ENCODE data around the gene LOXL3.
"Not testable (repeated sequence)": the region's sequence is repeated elsewhere in the genome, so short reads cannot be mapped to it uniquely, and the experiment has no call there.

LOXL3 gene

DNA sequence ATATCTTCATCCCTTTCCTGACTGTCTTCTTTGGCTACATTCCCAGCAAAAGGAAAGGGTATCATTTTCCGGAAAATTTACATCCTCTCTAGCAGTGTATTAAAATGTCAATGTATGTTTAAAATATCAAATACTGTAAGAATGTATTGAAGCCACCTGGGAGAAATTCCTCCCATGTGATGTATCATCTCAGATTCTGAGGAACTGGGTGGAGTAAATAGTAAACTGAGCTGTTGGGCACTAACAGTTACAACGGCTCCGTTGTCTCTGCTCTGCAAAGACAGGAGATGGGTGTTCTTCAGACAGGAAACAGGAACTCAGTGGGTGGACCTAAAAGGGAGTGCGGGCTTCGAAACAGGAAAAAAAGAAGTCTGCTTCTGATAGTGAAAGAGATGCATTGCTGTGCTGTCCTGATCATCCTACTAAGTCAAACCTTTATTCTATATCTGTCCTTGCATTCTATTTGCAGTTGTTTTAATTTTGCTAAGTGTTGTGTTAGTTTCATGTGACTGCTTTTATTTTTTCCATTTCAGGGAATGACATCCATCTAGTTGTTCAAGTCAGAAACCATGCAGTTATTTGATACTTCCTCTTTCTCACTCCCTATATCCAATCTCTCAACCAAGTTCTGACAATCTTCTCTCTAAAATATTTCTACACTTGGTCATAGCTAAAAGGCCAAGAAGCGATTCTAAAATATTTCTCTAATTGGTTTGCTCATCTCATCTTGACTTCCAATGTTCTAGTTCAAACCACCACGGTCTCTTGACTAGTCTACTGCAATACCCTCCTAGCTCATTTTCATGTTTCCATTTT, 20.2 kb upstream of the LOXL3 start:
- DNase-seq (ENCODE audit: low read depth), result no peak

DNA sequence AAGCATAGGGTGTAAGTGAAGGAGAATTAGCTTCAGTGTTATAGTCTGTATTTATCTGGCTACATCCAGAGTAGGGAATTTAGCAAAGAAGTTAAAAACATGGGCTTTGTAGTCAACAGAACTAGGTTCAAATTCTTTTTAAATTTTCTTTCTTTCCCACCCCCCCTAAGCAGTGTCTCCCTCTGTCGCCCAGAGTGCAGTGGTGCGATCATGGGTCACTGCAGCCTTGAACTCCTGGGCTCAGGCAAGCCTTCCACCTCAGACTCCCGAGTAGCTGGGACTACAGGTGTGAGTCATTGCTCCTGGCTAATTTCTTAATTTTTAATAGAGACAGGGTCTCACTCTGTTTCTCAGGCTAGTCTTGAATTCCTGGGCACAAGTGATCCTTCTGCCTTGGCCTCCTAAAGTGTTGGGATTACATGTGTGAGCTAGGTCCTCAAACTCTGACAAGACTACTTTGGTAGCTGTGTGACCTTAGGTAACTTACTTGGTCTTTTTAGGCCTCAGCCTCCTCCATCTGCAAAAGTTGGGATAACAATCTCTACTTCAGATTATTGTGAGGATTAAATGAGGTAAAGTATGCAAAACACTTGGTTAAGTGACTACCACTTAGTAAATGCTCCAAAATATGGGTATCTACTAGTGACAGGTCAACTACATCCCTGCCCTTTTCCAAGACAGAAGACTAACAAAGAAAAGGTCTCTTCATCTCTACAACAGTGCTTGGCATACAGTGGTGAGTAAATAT, 18.6 kb upstream of the LOXL3 start:
- DNase-seq (ENCODE audit: low read depth), result no peak

DNA sequence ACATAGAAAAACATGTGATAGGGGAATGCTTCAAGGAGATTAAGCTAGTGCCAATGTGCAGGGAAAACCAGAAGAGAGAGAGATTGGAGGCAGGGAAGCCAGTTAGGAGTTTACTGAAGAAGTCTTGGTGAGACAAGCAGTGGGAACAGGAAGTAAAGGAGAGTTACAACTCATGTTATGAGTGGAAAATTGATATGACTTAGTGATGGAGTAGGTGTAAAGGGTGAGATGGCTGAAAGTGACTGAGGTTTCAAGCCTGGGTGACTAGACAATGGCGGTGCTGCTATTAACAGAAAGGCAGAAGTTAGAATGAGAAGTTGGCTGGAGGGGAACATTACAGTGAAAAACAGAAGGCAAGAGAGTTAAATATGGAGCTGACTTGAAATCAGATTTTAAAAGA, 17.3 kb upstream of the LOXL3 start:
- no peak for DNase-seq (ENCODE audit: low read depth)

DNA sequence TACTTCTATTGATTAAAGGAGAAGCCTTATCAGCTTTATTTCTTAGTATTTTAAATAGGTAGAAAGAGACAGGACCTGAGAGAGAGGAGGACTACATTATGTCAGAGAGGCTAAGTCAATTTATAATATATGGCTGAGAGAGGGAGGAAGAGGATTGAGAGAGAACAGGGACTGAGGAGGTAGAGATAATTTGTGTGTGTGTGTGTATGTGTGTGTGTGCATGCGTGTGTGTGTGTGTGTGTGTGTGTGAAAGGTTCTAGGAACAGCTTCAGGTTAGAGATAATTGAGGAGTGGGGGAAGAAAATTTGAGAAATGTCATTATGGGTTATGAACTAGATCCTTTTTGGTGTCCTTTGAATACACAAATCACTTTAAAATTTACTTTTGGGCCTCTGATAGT, 15.9 kb upstream of the LOXL3 start:
- DNase-seq (ENCODE audit: low read depth), result no peak

DNA sequence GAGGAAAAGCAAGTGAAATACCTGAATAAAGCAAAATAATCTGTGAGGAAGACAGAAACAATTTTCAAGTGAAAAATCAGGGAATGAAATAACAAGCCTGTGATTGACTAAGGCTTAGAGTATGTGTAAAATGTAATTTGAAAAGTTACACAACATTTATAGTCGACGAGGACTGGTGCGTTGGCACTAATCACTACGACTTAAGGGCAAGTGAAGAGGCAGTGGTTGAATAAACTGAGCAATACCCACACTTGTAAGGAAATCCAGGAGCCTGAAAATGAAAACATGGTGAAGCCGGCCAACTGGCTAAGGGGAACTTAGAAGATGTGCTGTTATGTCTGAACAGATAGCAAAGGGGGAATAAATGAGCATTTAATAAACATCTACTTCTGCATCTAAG, 14.1 kb upstream of the LOXL3 start:
- DNase-seq (ENCODE audit: low read depth), result no peak

DNA sequence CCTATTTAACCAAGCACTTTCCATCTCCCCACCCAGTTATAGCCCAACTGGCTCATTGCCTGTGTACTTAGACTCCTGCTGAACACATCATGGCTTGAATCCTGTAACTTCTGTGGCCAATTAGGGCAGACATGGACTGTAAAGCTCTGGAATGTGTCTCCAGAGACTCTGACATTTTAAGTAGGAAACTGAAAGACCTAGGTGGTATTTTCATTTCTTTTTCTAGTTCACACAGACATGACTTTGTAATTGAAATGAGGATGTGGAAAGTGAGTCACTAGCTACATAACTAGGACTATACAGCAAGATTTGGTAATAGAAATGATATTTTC, 13.0 kb upstream of the LOXL3 start:
- no peak for DNase-seq (ENCODE audit: low read depth)

DNA sequence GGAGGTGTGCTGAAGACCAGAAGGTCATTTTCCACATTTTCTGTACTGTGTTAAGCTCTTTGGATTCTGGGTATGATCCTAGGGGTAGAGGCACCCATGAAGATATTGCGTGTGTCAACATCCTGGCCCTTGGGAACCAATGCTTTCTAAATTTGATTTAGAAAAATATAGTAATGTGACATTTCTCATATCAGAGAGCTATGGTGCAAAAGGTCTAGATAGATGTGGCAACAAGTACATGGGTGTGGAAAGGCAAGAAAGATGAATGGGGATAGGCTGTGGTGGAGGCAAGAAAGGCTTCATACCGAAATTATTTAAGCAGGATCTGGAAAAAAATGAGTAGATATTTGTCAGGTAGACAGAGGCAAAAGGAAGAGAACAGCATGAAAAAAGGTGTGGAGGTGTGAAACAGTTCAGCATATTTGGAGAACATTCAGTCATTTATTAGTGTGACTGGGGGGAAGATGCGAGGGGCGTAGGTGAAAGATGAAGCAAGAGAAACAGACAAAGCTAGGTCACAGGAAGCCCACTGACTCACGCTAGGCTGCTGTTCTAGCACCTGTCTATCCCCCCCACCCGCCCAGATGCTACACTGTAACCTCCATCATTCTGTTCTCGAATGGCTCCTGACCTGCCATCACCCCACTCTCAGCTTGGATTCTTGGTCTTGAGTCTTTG, 12.5 kb upstream of the LOXL3 start:
- no peak for DNase-seq (ENCODE audit: low read depth)

DNA sequence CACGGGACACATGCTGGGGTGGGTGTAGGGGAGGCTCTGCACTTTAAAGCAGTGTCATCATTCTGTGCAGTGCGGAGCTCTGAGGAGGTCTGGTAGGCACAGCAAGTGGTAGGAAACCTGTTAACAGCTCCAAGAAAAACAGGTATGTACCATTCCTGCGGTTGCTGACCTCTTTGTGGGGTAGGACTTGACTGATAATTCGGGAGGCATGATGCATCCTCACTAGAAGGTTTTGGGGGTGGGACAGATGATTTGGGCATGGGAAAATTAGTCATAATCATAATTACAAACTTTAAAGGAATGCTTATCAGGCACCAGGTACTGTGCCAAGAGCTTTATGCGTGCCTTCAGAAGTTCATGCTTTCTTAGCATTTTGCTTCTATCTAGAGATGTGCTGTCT, 10.5 kb upstream of the LOXL3 start:
- no peak for DNase-seq (ENCODE audit: low read depth)

DNA sequence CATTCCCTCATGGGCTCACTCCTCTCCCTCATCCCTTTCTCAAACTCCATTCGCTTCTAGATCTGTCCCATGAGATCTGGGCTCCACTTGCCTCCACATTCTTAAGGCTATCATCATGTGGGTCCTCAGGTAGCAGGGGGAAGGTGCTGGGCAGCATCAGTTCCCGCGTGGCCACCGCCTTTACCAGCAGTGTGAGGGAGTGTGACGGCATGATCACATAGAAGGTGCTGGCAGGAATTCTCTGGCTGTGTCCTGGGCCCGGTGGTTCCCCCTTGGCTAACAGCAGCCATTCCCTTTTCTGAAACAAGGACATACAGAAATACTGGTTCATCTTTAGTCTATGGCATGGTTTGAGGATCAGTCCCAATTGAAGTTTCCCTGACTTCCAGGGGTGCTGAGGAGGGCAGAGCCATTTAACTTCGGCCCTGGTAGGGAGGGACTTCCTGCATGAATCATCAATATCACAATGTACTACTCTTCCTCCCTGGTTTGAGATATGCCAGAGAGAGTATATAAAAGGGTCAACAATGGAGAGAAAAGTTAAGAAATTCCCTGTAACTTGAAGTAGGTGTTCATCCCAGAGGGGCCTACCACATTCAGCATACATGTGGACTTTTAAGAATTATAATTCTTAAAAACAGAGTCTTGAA, 8.5 kb upstream of the LOXL3 start:
- no peak for DNase-seq (ENCODE audit: low read depth)

DNA sequence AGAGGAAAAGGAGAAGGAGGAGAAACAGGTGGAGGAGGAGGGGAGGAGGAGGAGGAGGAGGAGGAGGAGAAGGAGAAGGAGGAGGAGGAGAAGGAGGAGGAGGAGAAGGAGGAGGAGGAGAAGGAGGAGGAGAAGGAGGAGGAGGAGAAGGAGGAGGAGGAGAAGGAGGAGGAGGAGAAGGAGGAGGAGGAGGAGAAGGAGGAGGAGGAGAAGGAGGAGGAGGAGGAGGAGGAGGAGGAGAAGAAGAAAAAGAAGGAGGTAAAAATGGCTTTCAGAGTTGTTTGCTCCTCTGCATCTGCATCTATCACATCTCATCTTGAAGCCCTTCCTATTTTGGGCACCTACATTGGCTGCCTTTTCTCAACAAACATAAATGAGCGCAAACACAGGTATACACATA, 7.3 kb upstream of the LOXL3 start:
- DNase-seq (ENCODE audit: low read depth), result not testable (repeated sequence)

DNA sequence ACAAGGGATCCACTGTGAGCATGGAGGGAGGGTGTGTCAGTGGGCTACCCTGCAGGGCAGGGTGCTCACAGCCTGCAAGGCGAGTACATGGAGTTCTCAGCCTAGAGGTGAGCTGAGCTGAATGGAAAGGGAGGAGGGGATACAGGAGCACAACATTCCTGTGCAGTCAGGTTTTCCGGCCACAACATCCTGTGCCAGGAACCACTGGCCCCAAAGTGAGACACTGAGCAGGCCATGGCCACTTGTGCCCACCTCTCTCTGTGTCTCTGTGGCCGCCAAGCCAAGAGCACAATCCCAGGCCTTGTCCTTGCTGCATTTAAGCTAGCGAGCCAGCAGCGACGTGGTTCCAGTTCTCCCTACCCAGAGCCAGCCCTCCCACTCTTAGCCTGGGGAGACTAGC, 6.8 kb upstream of the LOXL3 start:
- no peak for DNase-seq (ENCODE audit: low read depth)

DNA sequence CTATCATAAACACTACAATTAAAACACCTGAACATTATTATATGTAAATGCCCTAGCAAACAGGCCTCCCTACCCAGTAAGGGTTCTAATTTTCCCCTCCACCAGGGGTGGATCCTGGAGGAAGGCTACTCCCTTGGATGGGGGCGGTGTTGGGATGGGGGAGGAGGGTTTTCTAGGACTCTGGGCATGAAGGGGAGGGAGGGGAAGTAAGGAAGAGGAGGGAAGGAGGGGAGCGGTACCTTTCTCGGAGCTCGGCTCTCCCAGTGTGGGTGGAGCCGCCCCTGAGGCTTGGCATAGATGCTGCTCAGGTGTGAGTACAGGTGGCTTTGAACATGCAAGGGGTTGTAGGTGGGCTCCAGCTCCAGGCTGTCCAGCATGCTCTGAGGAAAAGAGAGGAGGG, 6.2 kb upstream of the LOXL3 start:
- DNase-seq (ENCODE audit: low read depth), result no peak

DNA sequence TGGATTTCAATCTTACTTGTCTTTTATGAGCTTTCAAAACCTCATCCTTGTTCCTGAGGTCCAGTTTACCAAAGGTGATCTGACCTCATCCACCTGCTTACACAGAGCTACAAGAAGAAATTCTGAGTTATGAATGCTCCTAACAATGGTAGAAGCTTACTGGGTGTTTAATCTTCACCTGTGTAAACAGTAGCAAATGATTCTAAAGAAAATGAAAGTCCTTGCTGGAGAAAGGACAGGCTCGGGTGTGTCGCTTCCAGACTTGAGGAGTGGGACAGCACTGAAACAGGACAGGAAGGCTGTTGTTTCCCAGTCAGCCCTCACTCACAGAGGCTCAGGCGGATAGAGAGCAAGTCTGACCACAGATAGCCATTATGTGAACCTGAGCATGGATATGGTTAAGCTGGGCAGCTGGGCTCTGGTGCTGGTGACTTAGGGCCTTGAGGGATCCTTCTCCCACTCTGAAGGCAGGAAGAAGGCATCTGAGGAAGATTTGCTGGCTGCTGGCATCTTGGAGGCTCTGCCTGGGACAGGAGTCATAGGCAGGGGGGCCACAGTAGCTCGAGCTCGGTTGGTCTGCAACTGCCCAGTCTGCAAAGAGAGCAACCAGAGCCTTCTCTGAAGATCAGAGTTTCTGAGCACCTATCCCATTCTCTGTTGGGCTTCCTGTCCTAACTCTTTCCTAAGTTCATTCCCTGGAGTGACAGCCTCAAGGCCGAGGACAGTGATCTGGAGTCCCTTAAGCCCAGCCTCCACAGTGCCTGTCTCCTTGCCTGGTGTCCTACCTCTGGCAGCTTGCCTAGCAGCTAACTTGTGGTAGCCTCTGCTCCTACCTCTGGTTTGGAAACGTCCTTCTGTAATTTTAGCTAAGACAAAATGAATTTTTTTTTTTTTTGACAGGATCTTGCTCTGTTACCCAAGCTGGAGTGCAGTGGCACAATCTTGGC, 4.8 kb upstream of the LOXL3 start:
- no peak for DNase-seq (ENCODE audit: low read depth)

DNA sequence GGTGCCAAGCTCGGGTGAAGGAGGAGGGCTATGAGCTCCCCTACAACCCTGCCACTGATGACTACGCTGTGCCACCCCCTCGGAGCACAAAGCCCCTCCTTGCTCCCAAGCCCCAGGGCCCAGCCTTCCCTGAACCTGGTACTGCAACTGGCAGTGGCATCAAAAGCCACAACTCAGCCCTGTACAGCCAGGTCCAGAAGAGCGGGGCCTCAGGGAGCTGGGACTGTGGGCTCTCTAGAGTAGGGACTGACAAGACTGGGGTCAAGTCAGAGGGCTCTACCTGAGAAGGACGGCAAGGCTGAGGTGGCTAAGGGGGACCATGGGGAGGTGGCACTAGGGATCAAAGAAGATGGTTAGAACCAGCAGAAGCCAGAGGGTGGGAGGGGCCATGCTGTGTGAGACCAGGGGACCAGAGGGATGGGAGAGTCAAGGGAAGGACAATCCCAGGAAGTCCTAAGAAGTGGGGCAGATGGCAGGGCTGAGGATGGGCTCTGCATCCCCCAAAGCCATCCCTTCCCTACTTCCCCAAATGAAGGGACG, 3.2 kb upstream of the LOXL3 start:
- no peak for DNase-seq (ENCODE audit: low read depth)

DNA sequence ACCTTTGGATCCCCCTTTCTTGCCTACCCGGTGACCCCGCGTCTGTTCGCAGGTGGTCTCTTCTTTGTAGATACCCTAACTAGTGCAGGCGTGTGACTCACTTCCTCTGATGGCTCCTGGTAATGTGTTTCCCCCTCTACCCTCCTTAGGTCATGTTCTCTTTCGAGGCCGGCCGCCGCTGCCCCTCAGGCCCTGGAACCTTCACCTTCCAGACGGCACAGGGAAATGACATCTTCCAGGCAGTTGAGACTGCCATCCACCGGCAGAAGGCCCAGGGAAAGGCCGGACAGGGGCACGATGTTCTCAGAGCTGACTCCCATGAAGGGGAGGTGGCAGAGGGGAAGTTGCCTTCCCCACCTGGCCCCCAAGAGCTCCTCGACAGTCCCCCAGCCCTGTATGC, 2.4 kb upstream of the LOXL3 start:
- DNase-seq (ENCODE audit: low read depth), result no peak

DNA sequence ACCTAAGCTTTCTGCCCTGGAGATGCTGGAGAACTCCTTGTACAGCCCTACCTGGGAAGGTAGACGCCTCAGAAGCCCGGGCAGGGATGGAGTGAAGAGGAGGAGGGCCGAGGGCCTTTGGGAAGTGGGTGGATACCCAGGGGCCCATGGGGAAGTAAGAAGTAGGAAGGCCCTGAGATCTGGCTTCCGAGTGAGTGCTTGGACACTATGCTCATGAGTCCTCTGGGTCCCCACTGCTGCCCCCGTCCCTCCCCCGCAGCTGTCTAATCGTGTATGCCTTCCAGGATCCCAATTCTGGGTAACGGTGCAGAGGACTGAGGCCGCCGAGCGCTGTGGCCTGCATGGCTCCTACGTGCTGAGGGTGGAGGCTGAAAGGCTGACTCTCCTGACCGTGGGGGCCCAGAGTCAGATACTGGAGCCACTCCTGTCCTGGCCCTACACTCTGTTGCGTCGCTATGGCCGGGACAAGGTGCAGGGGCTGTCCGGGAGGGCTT, 1.9 kb upstream of the LOXL3 start:
- no peak for DNase-seq (ENCODE audit: low read depth)

DNA sequence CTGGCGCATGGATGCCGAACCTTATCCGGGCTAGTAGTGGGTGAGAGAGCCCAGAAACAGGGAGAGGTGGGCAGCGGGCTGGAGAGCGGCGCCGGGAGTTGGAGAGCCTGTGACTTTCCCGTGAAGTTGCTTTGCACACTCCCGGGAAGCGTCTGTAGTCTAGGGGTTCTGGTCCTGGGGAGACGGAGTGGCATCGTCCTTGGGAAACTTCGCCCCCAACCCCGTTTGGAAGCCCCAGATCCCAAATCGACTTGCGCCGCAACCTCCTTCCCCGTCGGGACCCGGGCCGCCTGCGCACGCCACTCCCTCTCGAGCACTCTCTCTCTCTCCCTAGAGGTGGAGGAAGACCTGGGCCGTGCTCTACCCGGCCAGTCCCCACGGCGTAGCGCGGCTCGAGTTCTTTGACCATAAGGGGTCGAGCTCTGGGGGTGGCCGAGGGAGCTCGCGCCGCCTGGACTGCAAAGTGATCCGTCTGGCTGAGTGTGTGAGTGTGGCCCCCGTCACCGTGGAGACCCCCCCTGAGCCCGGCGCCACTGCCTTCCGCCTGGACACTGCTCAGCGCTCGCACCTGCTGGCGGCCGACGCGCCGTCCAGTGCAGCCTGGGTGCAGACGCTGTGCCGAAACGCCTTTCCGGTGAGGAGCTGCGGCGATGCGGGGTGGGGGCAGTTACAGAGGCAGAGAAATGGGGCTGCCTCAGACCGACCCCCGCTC, 1.2 kb upstream of the LOXL3 start:
- no peak for DNase-seq (ENCODE audit: low read depth)

DNA sequence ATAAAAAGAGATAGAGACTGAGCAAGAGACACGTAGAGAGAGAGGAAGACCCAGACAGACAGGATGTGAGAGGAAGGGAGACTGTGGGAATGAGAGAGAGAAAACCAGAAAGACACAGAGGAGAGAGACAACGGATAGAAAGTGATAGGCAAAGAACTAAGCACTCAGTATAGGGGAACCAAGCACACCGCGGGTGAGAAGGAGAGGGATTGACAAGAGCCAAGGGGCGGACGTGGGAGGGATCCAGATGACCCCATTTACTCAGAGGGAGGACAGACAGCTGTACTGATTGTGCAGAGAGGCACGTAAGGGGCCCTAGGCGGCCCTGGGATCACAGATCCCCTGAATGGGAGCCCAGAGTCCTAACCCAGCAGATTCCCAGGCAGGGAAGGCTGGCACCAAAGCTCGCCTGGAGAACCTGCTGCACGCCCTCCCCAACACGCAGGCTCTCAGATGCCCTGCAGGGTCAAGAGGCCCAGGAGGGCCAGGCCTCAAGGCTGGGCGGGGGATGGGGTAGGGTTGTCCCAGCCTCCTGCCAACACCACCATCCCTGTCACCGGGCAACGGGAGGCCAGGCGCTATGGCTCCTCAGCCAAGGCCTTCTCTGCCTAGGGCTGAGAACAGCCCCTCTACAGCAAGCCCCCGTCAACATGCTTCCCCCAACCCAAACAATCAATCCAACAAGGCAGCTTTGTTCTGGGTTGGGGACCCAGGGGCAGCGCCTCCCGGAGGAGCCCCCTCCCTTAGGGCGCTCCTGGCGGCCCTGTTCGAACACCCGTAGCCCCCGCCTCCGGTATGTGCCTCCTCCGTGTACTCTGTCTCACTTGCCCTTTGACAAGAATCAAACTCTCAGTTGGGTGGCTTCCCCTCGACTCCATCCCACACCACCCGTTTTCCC, 579 bp downstream of the LOXL3 start:
- no peak for DNase-seq (ENCODE audit: low read depth)

All from activated T-helper 9 cell treated with anti-CD3 and anti-CD28 coated beads, Interleukin-2, amount 50 U/mL, for 16 hours (primary cell).